Trophoblast cell (in vitro differentiated cells and primary cell): ENCODE results near the gene UGT2B11.
"Not testable (repeated sequence)": the region's sequence is repeated elsewhere in the genome, so short reads cannot be mapped to it uniquely, and the experiment has no call there.

Experiments used
- DNase-seq, 2 donors: peaks; one replicate each; pipeline ENCODE4 v3.0.0-alpha.2; 2016
- H2AFZ ChIP-seq: 2 replicates; pipeline ENCODE4 v1.6.1; 2013; ENCODE audit warnings: low read length, moderate library complexity, mild to moderate bottlenecking; ENCODE audit not compliant: insufficient read depth, poor library complexity
- H2AK5ac ChIP-seq: 2 replicates; pipeline ENCODE4 v1.6.1; 2013; ENCODE audit warnings: mild to moderate bottlenecking, low read length
- H2BK120ac ChIP-seq: 2 replicates; pipeline ENCODE4 v1.6.1; 2013; ENCODE audit warnings: low read length, mild to moderate bottlenecking, moderate library complexity; ENCODE audit not compliant: insufficient read depth, poor library complexity
- H2BK12ac ChIP-seq: 2 replicates; pipeline ENCODE4 v1.6.1; 2013; ENCODE audit warnings: mild to moderate bottlenecking, low read length, moderate library complexity
- H2BK5ac ChIP-seq: 2 replicates; pipeline ENCODE4 v1.6.1; 2013; ENCODE audit warnings: low read length, low read depth, moderate library complexity, mild to moderate bottlenecking; ENCODE audit not compliant: poor library complexity
- H3K14ac ChIP-seq: 2 replicates; pipeline ENCODE4 v1.6.1; 2013; ENCODE audit warnings: mild to moderate bottlenecking, low read length
- H3K18ac ChIP-seq: 2 replicates; pipeline ENCODE4 v1.6.1; 2013; ENCODE audit warnings: mild to moderate bottlenecking, low read length
- H3K23ac ChIP-seq: 2 replicates; pipeline ENCODE4 v1.6.1; 2013; ENCODE audit warnings: low read length
- H3K27ac ChIP-seq: 2 replicates; pipeline ENCODE4 v1.5.1; 2013; ENCODE audit warnings: low read depth, mild to moderate bottlenecking, inconsistent platforms, low read length, moderate library complexity
- H3K27me3 ChIP-seq: 2 replicates; pipeline ENCODE4 v1.6.1; 2013; ENCODE audit warnings: inconsistent platforms, mild to moderate bottlenecking, low read length, moderate library complexity; ENCODE audit not compliant: insufficient read depth
- H3K36me3 ChIP-seq, 2 experiments: 1 replicate in 1 of 2; 2 replicates in 1 of 2; pipeline ENCODE4 v1.6.1; 2013; ENCODE audit warnings: low read length in 2 of 2, mild to moderate bottlenecking in 2 of 2, moderate library complexity in 1 of 2; ENCODE audit not compliant: insufficient read depth in 2 of 2, control insufficient read depth in 1 of 2
- H3K4ac ChIP-seq: 2 replicates; pipeline ENCODE4 v1.6.1; 2013; ENCODE audit warnings: low read depth, mild to moderate bottlenecking, low read length, moderate library complexity
- H3K4me1 ChIP-seq, 2 experiments: 1 replicate in 1 of 2; 2 replicates in 1 of 2; pipeline ENCODE4 v1.6.1; 2013; ENCODE audit warnings: low read length in 2 of 2, mild to moderate bottlenecking in 2 of 2, moderate library complexity in 1 of 2; ENCODE audit not compliant: insufficient read depth in 2 of 2, control insufficient read depth in 1 of 2
- H3K4me2 ChIP-seq: 2 replicates; pipeline ENCODE4 v1.6.1; 2013; ENCODE audit warnings: inconsistent platforms, mild to moderate bottlenecking, low read length, moderate library complexity
- H3K4me3 ChIP-seq: 2 replicates; pipeline ENCODE4 v1.5.1; 2013; ENCODE audit warnings: mild to moderate bottlenecking, low read depth, low read length, inconsistent platforms
- H3K79me1 ChIP-seq: one replicate; pipeline ENCODE4 v1.6.1; 2013; ENCODE audit warnings: low read length
- H3K79me2 ChIP-seq: 2 replicates; pipeline ENCODE4 v1.6.1; 2013; ENCODE audit warnings: low read length, mild to moderate bottlenecking; ENCODE audit not compliant: control insufficient read depth, insufficient read depth, poor library complexity
- H3K9ac ChIP-seq: 2 replicates; pipeline ENCODE4 v1.6.1; 2013; ENCODE audit warnings: mild to moderate bottlenecking, low read length
- H3K9me3 ChIP-seq: 2 replicates; pipeline ENCODE4 v1.6.1; 2013; ENCODE audit warnings: low read depth, mild to moderate bottlenecking, control low read depth, inconsistent platforms, low read length; ENCODE audit not compliant: insufficient read depth
- H4K12ac ChIP-seq: 2 replicates; pipeline ENCODE4 v1.6.1; 2013; ENCODE audit warnings: low read depth, mild to moderate bottlenecking, low read length, moderate library complexity
- H4K8ac ChIP-seq: 2 replicates; pipeline ENCODE4 v1.6.1; 2013; ENCODE audit warnings: low read depth, mild to moderate bottlenecking, low read length, moderate library complexity
- H4K91ac ChIP-seq: one replicate; pipeline ENCODE4 v1.6.1; 2013; ENCODE audit warnings: low read depth, mild to moderate bottlenecking, low read length, moderate library complexity
- WGBS: extraction: QIAGEN DNeasy Blood & Tissue Kit; methylation state at CpG from one replicate; pipeline ENCODE4 v1.1.7; 2013; ENCODE audit warnings: missing lambda C conversion rate; ENCODE audit not compliant: insufficient read length, insufficient coverage; ENCODE audit errors: extremely low coverage; 5-methylcytosine and 5-hydroxymethylcytosine counted together

Gene UGT2B11

GRCh38 chr4:69165707-69166106, 48.8 kb downstream of the UGT2B11 start:
- H3K27ac ChIP-seq, H2BK120ac ChIP-seq, H2AK5ac ChIP-seq, H3K4me2 ChIP-seq, H3K9ac ChIP-seq, H3K9me3 ChIP-seq, H3K36me3 ChIP-seq, H3K4me1 ChIP-seq, H4K8ac ChIP-seq, H2AFZ ChIP-seq, DNase-seq, H4K12ac ChIP-seq, H3K23ac ChIP-seq, H4K91ac ChIP-seq, H2BK12ac ChIP-seq, H3K14ac ChIP-seq, H3K79me2 ChIP-seq, H2BK5ac ChIP-seq, H3K18ac ChIP-seq, H3K27me3 ChIP-seq, H3K79me1 ChIP-seq, H3K4me3 ChIP-seq, H3K4ac ChIP-seq: not testable (repeated sequence)
- WGBS = no CpG with 5 or more reads among the region's 1 CpG

GRCh38 chr4:69156913-69157312, 57.6 kb downstream of the UGT2B11 start:
- H3K36me3 ChIP-seq = no peaks in the 10 kb centered on the region
- no peak overlapping the region for H3K23ac ChIP-seq
- peak; percentile 1 to 21 for DNase-seq
- no peaks in the 10 kb centered on the region for H3K79me1 ChIP-seq
- H2AK5ac ChIP-seq = no peak overlapping the region
- no peak overlapping the region for H3K18ac ChIP-seq
- H3K27ac ChIP-seq = no peak overlapping the region
- no peak overlapping the region for H2BK120ac ChIP-seq
- no peak overlapping the region for H4K12ac ChIP-seq
- H4K8ac ChIP-seq = no peak overlapping the region
- H2BK12ac ChIP-seq = no peak overlapping the region
- no peaks in the 10 kb centered on the region for H3K9me3 ChIP-seq
- H4K91ac ChIP-seq = no peak overlapping the region
- no peak overlapping the region for H3K4ac ChIP-seq
- no peak overlapping the region for H3K4me2 ChIP-seq
- H2AFZ ChIP-seq = no peak overlapping the region
- no peak overlapping the region for H2BK5ac ChIP-seq
- H3K14ac ChIP-seq = no peak overlapping the region
- peaks cover 0 to 2% of the 10 kb centered on the region in 2 experiments for H3K4me1 ChIP-seq
- H3K9ac ChIP-seq = no peak overlapping the region
- H3K79me2 ChIP-seq = no peaks in the 10 kb centered on the region
- no peak overlapping the region for H3K4me3 ChIP-seq
- no peaks in the 10 kb centered on the region for H3K27me3 ChIP-seq
- no CpG with 5 or more reads among the region's 2 CpGs for WGBS

GRCh38 chr4:69154021-69154420, 60.5 kb downstream of the UGT2B11 start:
- Histone ChIP-seq H3K23ac (no peak overlapping the region), H4K91ac (no peak overlapping the region), H3K4me3 (no peak overlapping the region), H3K79me1 (no peaks in the 10 kb centered on the region), H3K9ac (no peak overlapping the region), H4K12ac (no peak overlapping the region), H3K18ac (no peak overlapping the region), H3K4me2 (no peak overlapping the region), H3K36me3 (no peaks in the 10 kb centered on the region), H3K9me3 (no peaks in the 10 kb centered on the region), H2BK5ac (no peak overlapping the region), H3K79me2 (no peaks in the 10 kb centered on the region), H2AFZ (no peak overlapping the region), H3K4me1 (no peaks in the 10 kb centered on the region), H2AK5ac (no peak overlapping the region), H2BK12ac (no peak overlapping the region), H3K14ac (no peak overlapping the region), H3K27ac (no peak overlapping the region), H4K8ac (no peak overlapping the region), H2BK120ac (no peak overlapping the region), H3K4ac (no peak overlapping the region), H3K27me3 (no peaks in the 10 kb centered on the region)
- DNase-seq = no peak
- no CpG with 5 or more reads among the region's 4 CpGs for WGBS
